GM18867 (cell line): ENCODE measurements around the gene ARHGAP6.
"Not testable (repeated sequence)": the region's sequence is repeated elsewhere in the genome, so short reads cannot be mapped to it uniquely, and the experiment has no call there.

ENCODE experiments used
- ATAC-seq: cut with Tn5 transposase; IDR thresholded peaks from one replicate; pipeline ENCODE4 v1.9.1; 2021; ENCODE audit warnings: mild to moderate bottlenecking, moderate library complexity; ENCODE audit not compliant: unreplicated experiment

ARHGAP6 gene

DNA sequence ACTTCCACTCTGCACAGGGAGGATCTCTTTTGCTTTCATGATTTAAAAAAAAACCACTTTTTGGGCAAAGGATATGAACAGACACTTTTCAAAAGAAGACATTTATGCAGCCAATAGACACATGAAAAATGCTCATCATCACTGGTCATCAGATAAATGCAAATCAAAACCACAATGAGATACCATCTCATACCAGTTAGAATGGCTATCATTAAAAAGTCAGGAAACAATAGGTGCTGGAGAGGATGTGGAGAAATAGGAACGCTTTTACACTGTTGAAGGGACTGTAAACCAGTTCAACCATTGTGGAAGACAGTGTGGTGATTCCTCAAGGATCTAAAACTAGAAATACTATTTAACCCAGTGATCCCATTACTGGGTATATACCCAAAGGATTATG, 87.4 kb downstream of the ARHGAP6 start:
- not testable (repeated sequence) for ATAC-seq

DNA sequence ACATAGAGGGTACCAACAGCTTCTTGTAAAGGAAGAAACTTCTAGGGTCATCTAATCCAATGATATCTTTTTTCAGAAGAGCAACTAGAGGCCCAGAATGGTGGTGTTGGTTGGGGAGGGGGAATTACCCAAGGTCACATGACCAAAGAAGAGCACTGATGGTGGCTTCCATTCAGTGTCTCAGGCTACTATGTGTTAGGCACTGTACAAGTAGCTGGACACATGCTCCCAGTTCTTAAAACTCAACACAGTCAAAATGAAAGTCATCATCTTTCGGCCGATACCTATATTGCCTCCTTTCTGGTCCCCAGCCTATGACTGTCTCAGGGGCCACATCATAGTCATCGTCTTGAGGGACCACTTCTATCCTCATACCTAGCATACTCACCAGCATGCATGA, 88.1 kb downstream of the ARHGAP6 start:
- ATAC-seq, result no peak

DNA sequence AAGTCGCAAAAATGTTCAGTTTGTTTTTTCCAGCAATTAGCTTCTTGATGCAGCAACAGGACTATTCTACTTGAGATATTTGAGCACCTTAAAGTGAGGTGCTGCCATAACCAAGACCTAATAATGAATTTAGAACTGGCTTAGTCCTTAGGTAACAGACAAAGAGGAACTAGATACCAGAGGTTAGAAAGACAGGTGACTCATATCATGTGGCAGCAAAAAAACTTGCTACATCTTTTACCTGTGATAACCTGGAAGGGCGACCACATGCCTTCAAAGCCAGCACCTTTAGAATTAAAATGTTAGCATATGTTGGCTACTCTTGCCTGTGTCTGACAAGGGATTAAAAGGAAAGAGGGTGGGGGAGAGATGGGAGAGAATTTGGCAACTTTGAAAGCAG, 90.4 kb downstream of the ARHGAP6 start:
- peak; percentile 56 for ATAC-seq

DNA sequence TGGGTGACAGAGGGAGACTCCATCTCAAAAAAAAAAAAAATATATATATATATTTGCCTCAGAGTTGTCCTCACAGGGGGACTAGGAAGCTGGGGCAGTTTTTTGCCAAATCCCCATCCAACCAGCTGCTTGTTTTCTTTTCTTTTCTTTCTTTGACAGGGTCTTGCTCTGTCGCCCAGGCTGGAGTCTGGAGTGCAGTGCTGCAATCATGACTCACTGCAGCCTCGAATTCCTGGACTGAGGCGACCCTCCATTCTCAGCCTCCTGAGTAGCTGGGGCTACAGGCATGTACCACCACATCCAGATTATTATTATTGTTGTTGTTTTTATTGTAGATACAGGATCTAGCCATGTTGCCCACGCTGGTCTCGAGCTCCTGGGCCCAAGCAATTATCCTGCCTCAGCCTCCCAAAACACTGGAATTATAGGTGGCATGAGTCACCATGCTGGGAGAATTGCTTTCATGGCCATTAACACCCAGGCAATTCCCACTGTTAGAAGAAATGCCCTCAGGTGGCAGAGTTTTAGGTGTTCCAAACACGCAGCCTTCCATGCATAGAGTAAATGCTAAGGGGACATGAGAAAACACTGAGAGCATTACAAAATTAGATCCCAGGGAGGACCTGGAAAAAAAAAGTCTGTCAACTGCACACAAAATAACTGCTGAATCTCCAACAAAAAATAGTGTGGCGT, 98.0 kb downstream of the ARHGAP6 start:
- ATAC-seq, result no peak

DNA sequence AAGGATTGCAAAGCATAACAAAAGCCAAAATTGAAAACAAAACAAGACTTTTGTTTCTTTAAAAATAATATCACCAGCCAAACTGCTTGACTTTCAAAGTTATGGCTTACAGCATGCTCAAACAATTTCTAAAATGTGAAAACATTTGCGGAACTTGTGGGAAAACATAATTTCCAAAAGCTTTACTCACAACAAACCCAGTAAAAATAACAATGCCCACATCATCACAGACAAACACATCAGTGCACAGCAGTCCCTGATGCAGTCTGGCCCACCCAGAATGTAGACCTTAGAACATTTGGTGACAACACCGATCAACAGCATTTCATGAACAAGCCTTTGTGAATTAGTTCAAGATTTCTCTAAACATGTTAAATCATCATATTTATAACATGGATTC, 98.9 kb downstream of the ARHGAP6 start:
- ATAC-seq, result no peak

DNA sequence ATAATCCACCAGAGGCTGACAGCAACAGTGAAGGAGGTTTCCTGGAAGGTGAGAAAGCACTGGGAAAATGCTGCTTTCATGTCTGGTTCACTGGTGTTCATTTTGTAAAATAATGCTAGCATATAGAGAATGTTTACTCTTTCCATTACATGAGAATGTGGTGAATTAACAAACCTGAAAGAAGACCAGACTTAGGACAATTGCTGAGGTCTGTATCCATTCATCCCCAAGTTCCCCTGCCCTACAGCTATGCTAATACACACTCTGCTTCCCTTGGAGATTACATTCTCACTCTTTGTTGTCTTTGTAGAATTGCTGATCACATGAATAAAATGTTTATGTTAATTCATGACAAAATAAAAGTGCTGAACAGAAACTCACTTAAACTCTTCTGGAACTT, 99.5 kb downstream of the ARHGAP6 start:
- ATAC-seq, result no peak

DNA sequence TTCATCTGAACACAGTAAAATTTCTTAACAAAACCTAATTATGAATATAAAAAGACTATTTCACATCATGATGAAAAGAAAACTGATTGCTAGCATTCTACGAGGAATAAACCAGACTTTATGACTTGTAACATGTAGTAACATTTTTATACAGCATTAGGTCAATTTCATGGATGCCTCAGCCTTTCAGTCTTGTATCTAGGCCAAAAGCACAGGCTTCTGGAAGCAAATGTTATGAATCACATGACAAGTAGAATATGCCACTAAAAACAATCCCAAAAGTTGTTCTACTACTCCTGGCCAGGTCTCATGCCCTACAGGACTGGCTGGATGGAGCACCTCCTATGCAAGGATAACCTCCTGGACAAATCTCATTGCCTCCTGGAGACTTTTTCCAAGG, 101.2 kb downstream of the ARHGAP6 start:
- ATAC-seq, result no peak

DNA sequence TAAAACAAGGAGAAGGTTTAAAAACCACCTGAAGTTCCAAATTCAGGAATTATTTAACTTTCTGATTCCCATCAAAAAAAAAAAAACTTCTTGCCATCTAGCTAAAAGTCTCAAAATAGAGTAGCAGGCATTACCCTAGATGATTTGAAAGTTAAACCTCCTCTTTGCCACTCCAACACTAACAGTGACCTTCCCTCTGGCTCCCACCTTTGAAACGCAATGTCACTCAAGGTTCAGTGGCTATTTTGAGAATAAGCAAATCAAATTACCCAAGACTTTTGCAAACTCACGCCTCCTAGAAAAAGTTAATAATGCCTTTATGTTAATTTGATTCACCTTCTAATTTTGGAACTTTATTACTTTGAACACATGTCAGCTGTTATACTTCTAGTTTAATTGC, 103.2 kb downstream of the ARHGAP6 start:
- no peak for ATAC-seq

DNA sequence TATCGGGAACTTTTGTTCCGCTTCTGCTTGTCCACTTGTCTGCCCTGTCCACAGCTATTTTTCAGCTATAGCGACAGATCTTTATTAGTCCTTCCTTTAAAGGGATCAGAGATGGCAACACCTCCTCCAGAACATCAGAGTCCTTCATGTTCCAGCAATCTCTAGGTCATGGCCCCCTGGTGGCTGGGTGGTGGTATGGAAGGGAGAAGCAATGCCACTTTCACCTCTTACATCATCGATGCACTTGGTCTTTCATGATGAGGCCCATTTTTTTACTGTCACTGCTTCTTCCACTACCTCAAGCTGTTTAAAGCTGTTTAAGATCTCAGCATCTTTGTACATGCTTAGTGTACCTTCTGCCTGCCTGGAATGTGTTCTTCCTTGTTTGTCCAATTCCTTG, 106.7 kb downstream of the ARHGAP6 start:
- ATAC-seq, result peak; percentile 80

DNA sequence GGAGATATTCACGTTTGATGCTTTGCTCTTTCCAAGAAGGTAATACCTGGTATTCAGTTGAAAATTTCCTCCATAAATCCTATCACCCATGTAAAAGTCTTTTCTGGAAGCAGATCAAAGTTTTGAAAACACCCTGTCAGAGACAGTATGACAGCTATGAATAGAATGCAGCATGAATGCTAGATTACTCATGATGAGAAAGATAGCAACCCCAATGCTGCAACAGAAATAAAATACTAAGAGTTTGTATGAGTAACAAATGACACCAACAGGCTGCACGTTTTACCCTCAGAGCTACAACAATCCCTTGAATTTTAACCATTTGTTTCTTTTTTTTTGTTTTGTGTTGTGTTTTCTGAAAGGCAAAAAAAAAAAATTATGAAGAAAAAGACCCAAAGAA, 108.6 kb downstream of the ARHGAP6 start:
- no peak for ATAC-seq

DNA sequence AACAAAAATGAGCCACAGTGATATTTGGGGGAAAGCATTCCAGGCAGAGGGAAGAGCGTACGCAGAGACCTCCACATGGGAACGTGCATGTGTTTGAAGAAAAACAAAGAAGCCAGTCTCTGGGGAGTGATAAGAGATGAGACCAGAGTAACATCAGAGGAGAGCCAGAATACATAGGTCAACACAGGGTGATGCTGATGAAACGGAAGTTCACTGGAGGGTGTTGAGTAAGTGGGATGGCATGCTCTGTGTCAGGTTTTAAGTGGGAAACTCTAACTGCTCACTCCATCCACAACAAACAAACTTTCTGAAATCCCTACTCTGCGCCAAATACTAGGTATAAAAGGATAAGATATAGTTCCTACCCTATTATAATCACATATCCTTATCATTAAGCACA, 110.0 kb downstream of the ARHGAP6 start:
- no peak for ATAC-seq

DNA sequence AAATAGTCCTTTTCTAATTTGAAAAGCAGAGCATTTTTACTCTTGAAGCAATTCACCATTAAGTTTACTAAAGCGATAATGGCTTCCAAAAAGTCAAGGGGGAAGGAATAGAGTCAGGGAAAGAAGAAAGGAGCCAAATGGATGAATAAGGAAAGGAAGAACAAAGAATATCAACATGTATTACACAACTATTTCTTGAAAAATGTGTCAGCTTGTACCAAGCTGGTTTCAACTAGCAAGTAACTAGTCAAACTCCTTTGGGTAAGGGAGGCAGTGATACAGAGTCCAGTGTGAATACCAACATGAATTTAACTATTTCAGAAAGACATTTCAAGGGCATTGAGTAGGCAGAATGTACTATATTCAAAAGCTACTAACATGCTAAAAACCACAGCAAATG, 112.1 kb downstream of the ARHGAP6 start:
- no peak for ATAC-seq

DNA sequence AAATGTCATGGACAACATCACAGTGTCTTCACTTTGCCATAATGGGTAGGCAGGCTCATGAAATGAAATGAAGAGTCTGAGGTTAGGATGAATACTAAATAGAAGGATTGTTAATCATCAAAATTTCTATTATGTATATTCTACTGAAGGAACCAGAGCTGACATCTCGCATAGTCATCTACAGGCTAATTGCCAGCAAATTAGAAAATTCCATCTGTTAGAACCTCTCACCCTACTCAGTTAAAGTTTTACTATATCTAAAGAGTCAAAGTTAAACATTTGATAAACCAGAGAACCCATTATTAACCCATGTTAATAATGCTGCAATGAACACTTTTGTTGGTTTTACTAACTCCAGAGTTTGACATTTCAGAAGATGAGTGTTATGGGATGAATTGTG, 114.6 kb downstream of the ARHGAP6 start:
- ATAC-seq, result no peak

DNA sequence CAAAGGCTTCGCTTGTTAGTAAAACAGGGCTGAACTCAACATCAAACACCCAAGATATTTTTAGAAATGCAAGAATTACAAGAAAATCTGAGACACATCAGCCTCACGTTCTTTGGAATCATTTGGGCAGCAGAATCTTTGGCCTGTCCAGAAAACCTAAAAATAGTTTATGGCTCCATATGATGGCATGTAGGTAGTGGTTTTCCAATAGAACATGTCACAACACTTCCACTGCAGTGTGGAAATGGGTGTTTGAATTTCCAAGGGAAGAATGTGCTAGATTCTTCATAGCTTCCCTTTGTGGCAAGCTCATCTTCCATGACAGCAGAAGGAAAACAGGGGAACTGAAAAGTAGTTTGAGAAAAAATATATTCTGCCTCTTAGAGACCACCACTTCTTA, 118.8 kb downstream of the ARHGAP6 start:
- ATAC-seq, result no peak

DNA sequence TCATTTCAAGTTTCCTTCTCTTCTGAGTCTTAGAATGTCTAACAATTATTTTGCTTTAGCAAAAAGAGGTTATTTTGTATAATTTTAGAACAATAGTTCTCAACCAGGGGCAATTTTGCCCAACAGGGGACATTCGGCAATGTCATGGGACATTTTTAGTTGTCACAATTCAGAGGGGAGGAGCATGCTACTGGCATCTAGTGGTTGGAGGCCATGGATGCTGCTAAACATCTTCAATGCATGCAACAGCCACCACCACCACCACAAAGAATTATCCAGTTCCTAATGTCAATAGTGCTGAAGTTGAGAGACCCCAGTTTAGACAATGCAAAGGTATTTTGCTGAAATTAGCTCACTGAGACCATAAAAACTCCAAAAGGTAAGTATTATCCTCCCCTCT, 122.5 kb downstream of the ARHGAP6 start:
- no peak for ATAC-seq

DNA sequence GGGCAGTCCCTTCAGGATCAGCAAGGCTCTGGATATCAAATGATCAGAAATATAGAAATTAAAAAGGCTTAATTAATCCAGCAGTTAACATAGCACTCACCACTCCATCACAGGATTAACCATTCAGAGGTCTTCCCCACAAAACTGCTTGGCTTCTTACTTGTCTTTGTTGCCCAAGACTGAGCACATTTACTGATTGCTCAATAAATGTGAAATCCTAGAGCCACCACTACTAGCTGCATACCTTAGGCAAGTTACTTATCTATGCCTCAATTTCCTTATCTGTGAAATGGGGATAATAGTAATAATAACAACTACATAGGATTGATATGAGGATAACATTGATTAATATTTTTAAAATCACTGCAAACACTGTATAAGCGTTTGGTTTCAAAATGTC, 124.2 kb downstream of the ARHGAP6 start:
- ATAC-seq, result no peak

DNA sequence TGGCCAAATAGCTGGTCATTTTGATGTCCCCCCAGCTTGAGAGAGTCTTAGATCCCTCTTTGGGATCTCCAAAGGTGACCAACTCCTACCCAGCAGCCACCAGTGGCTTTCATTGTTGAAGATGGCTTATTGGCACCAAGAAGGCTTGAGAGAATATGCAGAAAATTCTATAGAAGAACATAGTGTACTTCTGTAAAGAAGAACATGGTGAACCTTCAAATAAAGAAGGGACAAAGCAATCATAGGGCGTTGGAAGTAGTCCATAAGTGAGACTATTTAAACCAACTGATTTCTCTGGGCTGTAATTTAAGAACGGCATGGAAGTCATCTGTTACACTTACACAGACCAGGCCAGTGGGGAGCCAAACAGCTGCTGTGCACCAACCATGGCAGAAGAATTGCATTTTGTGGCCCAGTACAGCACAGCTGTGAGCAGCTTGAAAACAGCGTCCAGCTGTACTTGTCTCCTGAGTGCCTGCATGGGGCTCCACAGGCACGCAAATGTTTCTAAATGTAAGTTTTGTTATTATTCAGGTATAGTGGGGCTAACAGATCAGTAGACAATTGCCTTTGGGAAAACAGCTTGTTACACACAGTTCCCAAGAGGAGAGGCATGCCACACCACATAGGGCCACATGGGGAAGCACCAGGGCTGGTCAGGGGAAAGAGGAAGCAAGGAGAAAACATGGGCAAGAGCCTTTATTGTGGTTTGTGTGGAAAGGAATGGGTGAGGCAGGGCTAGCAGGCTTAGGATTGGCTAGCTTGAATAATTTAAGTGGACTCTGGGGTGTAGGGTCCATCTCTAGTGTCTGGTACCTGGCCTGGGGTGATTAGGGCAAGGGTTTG, 125.0 kb downstream of the ARHGAP6 start:
- peak; percentile 84 for ATAC-seq

DNA sequence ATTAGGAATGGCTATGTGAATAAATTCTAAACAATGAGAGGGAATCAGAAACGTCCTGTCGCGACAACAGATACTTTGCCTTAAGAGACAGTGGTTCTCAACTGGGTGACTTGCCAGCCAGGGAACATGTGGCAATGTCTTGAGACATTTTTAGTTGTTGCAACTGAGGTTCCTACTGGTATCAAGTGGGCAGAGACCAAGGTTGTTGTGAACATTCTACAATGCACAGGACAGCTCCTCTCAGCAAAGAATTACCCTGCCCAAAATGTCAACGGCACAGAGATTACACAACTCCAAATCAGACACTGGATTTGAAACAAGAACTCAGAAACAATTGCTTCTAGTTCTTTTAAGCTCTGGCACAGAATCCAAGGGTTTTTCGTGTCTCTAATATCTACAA, 128.6 kb downstream of the ARHGAP6 start:
- no peak for ATAC-seq

DNA sequence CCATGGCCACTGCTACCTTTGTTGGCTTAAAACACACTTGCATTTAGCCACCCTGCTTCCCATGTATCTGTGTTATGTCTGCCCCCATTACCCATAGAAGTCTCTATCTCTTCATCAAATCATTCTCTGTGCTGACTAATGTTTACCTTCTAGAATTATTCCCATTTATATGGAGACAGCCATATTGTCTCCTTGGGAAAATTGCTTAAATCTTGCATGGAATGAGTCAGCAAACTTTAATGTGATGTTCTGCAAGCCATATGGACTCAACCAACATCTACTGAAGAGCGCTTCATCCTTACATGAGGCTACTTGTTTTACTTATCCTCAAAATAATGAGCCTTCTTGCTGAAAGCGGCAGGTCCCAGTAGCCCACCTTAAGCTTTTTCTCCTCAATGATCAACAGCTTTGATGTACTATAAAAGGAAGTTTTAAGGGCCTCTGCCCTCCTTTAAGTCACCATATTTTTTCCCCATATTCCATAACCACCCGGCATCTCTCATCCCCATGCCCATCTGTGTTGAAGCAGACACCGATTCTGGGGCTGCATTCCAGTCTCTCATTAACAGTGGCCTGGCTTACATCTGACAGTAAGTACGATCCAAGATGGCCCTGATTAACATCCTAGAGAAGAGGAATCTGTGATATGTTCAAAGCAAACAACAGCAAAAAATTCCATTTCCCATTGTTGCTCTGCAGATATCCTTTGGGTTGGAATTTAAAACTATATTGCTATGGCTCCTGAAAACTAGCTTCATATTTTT, 130.4 kb downstream of the ARHGAP6 start:
- ATAC-seq, result no peak

DNA sequence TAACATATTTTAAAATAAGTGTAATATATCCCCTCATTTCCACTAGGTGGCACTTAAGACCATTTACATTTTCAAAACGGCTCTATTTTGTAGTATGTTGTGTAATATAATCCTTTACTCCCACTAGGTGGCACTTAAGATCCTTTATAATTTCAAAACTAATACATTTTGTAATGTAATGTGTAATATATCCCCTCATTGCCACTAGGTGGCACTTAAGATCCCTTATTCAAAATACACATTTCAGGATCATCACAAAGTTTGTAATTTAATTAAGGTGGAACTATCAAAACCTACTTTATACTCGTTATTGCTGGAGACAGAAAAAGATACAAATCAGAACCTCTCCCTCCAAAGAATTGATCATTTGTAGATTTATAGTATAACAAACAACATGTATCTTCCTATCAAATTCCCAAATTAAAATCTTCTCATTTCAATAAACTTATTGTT, 132.5 kb downstream of the ARHGAP6 start:
- ATAC-seq, result peak; percentile 81

DNA sequence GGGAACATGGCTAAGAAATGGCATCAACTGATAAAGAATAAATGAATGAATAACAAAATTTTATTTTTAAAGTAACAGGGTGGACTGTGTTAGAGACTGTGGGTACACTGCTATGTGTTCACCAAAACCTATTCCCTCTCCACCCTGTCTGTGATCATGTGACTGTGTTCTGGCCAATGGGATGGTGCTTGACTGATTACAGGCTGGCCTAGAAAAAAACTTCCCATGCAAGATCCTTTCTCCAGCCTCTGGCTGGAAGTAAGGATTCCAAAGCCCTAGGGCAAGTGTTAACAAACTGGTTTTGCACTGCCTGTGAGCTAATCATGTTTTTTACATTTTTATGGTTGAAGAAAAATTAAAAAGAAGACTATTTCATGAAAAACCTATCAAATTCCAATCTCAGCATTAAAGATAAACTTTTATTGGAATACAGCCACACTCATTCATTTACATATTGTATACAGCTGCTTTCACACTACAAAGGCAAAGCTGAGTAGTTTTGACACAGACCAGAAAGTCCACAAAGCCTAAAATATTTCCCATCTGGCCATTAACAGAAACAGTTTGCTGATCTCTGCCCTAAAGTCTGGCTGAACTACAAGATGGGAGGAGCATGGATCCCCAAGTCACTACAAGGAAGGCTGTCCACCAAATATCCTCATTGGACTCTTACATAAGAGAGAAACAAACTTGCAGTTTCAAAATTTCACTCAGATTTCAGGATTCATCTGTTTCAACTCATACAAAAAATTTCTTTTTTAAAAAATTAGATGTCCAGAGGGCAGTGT, 133.2 kb downstream of the ARHGAP6 start:
- no peak for ATAC-seq
